Esophagus mucosa (tissue), 1 donor: Measurements from ENCODE around the gene HPN. TPM values are rescaled to one million over a fixed set of nuclear protein-coding genes. Genes with fewer than 3 reads are reported as not detected.
"Not testable (repeated sequence)": the region's sequence is repeated elsewhere in the genome, so short reads cannot be mapped to it uniquely, and the experiment has no call there.

Experiments
- ATAC-seq: fragments of 200-7000 bp; cut with Tn5 transposase; one replicate; pipeline ENCODE4 v1.9.1; 2020
- total RNA-seq: library from RNA; stranded (reverse); gene quantifications from one replicate; pipeline ENCODE4 v1.2.4, GENCODE V29; 2023
- donor health status: DM: yes; HTN: yes; CAD: no.

The HPN gene
- total RNA-seq, 1 donor from 2014 or later = not detected

DNA sequence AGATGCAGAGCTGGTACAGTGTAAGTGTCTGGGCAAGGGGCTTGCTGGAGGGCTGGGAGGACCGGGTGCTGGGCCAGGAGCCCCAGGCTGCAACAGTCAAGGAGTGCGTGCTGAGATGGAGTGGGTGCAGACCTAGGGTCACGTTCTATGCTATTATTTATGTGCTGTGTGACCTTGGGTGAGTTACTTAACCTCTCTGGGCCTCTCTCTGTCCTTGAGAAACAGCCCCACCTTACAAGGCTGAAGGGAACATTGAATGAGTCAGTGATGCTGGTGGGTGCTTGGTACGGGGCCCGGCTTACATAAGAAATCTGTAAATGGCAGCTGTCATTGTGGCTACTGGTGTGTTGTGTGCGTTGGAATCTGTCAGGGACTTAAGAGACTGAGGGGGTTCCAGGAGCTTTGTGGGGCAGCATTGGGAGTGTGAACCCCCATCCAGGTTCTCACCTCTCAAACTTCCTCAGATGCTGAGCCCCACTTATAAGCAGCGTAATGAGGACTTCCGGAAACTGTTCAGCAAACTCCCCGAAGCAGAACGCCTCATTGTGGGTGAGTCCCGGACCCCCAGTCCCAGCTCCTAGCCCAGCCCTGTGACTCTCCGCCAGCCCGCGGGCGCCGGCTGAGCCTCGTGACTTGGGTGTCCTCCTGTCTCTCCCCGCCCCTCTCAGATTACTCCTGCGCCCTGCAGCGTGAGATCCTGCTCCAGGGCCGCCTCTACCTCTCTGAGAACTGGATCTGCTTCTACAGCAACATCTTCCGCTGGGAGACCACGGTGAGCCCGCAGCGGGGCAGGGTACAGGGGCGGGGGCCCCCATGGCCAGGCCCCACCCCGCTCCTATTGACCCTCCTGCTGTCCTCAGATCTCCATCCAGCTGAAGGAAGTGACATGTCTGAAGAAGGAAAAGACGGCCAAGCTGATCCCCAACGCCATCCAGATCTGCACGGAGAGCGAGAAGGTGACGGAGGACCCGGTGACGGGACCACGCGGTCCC, 31.8 kb upstream of the HPN start:
- ATAC-seq = no peak

DNA sequence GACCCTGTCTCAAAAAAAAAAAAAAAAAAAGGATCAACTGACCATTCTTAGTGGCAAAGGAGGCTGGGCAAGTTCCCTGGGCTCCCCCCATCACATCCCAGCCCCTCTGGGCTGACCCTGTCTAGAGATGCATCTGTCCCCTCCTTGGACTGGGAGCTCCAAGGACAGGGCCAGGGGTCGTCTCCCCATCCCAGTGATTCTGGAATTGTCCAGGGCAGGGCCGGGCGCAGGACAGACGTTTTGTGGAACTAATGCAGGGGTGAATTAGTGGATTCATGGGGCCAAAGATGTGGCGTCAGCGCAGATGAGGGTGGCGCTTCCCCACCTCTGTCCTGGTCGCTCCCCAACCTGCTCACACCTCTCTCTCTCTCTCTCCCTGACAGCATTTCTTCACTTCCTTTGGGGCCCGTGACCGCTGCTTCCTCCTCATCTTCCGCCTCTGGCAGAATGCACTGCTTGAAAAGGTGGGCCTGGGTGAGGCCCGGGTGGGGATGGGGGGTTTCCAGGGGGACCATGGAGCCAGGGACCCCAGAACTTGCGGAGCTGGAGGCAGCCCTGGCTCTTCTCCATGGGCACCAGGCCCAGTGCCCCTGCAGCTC, 30.3 kb upstream of the HPN start:
- no peak for ATAC-seq

DNA sequence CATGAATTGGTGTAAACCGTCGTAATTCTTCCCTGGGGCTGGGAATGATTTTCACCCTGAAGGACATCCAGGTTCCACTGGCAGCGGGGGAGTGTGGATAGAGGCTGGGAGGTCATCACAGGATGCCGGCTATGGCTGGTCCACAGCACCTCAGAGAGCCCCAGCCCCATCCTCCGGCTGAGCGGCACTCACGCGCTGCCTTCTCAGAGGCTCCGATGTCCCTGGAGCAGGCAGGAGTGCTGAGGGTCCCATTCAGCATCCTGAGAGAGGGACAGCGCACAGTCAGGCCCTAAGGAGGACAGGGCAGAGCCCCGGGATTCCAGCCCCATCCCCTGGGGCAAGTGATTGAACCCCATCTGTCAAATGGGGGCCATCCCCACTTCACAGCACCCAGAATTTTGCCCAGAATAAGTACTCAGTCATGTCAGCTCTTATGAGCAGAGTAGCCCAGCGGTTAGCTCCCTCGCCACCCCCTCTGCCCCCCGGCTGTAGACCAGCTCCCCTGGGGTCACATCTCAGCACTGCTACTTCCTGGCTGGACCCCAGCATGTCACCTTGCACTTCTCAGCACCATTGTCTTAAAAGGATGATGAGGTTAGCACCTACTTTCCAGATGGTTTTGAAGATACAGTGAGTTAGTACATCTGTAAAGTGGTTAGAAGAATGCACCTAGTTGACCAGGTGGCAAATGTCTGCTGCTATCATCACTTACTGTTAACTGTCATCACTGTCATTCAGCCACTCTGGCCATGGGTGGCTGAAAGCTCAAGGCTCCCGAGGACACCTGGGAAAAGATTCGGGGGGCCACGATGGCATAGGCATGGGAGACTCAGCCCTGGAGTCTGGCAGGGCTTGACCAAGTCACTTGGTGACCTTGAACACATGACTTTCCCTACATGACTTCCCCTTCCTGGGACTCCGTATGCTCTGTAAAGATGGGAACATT, 29.5 kb upstream of the HPN start:
- no peak for ATAC-seq

DNA sequence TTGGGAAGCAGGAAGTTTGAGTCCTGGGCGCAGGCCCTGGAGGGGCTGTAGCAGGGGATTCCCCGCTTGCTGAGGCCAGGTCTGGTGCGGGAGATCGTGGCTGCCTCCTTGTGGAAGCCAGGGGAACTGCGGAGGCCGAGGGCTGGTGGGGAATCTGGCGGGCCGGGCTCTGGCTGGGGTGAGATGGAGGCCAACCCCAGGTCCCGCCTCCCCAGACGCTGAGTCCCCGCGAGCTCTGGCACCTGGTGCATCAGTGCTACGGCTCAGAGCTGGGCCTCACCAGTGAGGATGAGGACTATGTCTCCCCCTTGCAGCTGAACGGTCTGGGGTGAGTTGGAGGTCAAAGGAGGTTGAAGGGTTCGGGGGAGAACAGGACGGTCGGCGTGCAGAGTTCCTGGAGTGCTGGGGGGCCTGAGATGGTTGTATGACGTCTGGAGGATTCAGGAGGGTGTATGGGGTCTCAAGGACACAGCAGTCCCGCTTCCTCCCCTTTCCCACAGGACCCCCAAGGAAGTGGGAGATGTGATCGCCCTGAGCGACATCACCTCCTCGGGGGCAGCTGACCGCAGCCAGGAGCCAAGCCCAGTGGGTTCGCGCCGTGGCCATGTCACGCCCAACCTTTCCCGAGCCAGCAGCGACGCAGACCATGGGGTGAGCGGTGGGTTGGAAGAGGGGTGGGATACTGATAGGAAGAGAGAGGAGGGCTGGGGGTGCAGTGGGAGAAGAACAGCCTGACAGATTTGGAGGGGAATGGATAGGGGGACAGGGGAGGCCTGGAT, 28.3 kb upstream of the HPN start:
- ATAC-seq = peak; percentile 55

DNA sequence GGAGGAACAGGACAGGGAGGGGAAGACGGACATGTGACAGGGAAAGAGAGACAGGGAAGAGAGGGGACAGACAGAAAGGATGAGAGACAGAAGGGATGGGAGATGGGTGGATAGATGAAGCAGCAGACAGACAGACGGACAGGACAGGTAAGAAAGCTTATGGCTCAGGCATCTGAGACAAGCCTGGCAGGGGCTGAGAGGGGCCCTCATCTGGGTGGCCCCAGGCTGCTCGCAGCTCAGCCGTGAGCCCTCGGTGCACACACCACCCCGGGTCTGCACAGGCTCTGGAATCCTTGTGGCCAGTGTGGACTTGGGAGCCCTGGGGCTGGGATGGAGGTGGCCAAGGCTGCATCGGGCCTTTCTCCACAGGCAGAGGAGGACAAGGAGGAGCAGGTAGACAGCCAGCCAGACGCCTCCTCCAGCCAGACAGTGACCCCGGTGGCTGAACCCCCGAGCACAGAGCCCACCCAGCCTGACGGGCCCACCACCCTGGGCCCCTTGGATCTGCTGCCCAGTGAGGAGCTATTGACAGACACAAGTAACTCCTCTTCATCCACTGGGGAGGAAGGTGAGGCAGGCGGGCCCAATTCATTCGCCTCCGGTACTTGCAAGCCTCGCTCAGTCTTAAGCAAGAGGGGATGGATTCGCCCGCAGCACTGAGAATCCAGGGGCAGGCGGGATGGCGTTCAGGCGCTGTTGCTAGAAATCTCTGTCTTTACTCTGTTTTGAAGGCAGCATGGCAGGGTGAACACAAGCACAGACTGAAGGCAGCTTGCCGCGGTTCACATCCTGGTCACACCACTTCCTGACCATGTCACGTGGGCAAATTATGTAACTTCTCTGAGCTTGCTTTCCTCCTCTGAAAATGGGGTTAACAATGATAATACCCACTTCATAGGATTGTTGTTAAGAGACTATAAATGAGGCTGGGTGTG, 27.4 kb upstream of the HPN start:
- ATAC-seq = no peak

DNA sequence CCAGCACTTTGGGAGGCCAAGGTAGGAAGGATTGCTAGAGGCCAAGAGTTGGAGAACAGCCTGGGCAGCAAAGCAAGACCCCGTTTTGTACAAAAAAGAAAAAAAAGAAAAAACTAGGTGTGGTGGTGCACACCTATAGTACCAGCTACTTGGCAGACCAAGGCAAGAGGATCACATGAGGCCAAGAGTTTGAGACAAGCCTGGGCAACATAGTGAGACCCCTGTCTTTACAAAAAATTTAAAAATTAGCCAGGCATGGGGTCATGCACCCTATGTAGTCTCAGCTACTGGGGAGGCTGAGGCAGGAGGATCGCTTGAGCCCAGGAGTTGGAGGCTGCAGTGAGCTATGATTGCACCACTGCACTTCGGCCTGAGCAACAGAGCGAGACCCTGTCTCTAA, 26.7 kb upstream of the HPN start:
- not testable (repeated sequence) for ATAC-seq

DNA sequence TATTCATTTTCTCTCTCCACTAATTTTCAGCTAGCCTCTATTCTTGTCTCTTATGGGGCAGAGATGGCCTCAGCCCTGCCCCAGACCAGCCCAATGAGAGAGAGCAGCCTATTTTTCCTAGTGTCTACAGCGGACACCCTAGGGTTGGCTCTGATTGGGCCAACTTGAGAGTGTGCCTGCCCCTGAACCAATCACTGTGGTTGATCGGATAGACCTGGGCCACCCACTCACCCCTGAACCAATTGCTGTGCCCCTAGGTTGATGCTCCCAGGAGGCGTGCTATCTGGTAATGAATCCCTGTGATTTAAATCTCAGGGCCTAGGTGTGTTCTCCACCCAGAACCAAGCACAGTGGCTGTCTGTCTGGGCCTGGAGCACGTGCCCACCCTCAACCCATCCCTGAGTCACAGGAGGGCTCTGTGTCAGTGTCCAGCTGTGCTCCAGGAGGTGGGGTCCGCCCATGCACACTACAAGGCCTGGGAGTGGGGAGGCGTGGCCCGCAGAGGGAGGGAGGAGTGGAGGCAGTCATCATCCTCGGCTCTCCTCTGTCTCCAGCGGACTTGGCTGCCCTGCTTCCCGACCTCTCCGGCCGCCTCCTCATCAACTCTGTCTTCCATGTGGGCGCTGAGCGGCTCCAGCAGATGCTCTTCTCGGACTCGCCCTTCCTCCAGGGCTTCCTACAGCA, 26.1 kb upstream of the HPN start:
- no peak for ATAC-seq

DNA sequence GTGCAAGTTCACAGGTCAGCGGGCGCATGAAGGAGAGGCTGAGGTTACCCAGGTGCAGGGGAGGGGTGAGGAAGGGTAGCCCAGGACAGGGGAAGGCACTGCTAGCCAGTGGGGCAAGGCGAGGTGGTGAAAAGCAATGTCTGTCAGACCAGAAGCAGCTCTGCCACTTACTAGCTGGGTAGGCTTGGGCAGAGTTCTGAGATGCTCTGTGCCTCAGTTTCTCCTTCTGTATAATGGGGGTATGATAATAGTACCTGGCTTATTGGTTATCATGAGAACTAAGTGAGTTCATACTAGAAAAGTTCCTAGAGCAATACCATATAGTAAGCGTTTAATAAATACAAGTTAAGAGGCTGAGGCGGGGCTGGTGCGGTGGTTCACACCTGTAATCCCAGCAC, 25.6 kb upstream of the HPN start:
- ATAC-seq = no peak

DNA sequence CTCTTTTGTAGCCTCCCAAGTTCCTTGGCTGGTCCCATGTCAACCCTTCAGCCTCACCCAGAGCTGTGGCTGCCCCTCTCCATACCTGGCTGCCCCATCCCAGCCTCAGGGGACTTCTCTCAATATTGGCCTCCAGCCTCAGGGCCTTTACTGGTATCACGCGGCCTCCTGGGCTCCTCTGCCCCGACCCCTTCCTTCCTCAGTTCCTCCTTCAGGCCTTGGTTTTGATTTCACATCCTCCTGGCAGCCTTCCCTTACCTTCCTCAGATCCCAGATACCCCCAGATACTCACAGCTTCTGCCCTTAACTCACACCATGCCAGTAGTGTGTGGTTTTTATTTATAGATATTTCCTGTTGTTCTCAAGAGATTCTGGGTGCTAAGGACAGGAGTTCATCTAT, 24.0 kb upstream of the HPN start:
- ATAC-seq = no peak

DNA sequence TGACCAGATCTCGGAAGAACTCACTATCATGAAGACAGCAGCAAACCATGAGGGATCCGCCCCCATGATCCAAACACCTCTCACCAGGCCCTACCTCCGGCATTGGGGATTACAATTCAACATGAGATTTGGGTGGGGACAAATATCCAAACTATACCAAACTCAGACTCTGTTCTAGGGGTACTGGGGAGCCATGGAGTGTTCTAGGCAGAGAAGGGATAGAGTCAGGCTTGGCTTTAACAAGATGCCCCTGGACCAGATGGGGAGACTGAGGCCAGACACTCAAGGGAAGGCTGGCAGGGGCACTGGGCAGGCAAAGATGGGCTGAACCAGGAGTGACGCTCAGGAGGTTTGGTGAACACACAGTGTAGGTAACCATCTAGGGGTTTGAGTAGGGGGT, 23.1 kb upstream of the HPN start:
- ATAC-seq = no peak

DNA sequence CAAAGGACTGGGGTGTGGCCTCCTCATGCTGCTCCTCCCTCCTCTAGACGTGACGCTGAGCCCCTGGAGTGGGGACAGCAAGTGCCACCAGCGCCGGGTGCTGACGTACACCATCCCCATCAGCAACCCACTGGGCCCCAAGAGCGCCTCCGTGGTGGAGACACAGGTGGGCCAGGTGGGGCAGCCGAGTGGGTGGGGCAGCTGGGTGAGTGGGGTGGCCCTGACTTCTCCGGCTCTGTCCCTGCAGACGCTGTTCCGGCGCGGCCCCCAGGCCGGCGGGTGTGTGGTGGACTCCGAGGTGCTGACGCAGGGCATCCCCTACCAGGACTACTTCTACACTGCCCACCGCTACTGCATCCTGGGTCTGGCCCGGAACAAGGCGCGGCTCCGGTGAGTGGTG, 22.4 kb upstream of the HPN start:
- ATAC-seq = no peak

DNA sequence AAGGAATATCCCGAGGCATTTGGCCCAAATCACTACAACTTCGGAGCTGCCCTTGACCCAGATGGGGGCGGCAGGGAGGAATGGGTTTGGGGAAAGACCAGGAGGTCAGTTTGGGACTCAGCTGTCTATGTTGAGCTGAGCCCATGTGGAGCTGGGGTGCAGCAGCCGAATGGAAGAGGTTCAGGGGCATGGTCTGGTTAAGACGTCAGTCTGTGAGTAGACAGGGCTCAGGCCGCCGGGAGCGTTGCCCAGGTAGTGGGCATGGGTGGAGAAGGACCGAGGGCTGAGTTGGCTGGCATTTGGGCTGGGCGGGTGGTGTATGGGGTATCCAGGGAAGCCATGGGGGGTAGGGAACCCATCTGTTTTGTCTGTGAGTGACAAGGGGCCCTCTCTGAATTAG, 20.5 kb upstream of the HPN start:
- ATAC-seq = no peak

DNA sequence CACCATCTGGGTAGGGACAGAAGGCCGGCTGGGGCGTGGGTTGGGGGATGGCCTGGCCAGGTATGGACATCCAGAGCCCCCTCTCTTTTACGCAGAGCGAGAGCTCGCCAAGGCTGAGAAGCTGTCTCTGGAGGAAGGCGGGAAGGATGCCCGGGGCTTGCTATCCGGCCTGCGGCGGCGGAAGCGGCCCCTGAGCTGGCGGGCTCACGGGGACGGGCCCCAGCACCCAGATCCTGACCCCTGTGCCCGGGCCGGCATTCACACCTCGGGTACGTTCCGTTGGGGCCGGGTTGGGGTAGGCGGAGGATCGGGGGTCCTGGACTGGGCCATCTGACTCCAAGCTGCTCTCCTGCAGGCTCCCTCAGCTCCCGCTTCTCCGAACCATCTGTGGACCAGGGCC, 19.9 kb upstream of the HPN start:
- no peak for ATAC-seq

DNA sequence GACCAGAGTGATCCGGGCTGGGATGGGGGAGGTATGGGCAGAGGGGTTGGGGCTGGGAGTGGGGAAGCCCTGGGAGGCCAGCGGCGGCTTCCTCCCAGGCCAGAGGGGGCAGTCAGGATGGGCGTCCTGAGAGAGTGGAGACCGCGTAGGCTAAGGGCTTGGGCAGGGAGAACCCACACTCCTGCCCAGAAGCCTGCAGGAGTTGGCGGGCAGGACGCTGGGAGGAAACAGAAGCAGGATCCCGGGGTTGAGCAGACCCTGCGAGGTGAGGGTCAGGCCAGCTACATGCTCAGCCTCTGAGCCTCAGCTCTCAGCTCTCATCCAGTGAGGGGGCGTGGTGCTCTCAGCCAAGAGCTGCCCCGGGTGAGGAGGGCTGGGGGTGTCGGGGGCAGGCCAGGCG, 19.1 kb upstream of the HPN start:
- ATAC-seq = no peak

DNA sequence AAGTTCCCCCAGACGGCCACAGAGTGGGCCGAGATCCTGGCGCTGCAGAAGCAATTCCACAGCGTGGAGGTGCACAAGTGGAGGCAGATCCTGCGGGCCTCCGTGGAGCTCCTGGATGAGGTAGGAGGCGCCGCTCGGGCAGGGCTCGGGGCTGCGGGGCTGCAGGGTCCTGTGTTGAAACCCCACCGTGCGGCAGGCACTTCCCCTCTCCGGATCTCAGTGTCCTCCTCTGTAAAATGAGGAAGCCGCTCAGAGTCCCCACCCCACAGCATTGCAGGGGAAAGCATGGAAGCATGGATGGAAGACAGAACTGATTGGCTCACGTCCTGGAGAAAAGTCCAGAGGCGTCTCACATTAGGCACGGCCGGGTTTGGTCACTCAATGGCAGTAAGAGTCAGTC, 18.1 kb upstream of the HPN start:
- no peak for ATAC-seq

DNA sequence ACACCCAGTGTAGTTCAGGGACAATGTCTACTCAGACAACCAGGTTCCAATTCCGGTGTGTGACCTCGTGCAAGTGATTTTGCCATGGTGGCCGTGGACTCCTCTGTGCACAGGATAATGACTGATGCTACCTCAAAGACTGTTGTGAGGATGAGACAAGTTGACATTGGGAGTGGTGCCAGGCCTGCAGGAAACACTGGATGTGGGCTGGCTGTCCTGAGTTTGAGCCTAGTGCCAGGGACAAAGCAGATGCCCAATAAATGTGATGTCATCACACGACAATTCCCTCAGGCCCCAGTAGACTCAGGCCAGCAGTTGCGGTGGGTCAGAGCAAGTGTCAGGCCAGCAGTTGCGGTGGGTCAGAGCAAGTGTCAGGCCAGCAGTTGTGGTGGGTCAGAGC, 17.4 kb upstream of the HPN start:
- ATAC-seq = no peak

DNA sequence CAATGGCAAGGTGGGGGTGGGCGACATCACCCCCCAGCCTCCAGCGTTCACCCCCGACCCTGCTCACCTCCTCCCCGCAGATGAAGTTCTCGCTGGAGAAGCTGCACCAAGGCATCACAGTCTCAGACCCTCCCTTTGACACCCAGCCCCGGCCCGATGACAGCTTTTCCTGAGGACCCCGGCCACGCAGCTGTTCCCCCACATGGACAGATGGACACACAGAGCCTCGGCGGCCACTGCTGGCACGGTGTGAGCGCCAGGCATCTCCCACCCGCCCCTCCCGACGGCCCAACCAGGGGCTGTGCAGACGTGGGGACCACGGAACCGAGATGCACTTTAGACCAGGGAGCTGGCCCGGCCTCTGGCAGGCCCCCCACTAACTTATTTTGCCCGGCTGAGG, 15.6 kb upstream of the HPN start:
- ATAC-seq = no peak

DNA sequence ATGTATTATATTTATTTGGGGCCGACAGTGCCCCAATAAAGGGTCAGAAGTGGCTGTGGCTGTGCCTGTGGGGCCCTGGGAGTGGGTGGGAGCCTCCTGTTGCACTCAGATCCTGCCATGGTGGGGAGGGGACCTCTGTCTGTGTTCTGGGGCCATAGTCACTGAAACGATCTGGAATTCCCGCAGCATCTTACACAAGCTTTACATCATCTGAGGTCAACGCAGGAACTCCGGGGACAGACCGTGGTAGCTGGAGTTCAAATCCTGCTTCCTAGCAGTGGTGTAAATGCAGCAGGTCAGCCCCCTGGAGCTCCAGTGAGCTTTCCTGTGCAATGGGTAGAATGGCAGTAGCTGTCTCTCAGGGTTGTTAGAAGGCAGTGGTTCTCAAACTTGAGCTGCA, 15.1 kb upstream of the HPN start:
- no peak for ATAC-seq

DNA sequence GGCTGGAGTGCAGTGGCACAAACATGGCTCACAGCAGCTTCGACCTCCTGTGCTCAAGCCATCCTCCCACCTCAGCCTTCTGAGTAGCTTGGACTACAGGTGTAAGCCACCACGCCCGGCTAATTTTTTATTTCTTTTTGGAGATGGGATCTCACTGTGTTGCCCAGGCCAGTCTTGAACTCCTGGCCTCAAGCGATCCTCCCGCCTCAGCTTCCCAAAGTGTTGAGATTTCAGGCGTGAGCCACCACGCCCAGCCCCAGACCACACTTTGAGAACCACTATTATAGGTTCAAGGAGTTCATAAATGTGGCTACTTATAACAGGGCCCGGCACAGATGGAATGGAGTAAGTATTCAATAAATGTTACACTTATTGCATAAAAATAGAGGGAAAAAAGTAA, 14.5 kb upstream of the HPN start:
- ATAC-seq = no peak

DNA sequence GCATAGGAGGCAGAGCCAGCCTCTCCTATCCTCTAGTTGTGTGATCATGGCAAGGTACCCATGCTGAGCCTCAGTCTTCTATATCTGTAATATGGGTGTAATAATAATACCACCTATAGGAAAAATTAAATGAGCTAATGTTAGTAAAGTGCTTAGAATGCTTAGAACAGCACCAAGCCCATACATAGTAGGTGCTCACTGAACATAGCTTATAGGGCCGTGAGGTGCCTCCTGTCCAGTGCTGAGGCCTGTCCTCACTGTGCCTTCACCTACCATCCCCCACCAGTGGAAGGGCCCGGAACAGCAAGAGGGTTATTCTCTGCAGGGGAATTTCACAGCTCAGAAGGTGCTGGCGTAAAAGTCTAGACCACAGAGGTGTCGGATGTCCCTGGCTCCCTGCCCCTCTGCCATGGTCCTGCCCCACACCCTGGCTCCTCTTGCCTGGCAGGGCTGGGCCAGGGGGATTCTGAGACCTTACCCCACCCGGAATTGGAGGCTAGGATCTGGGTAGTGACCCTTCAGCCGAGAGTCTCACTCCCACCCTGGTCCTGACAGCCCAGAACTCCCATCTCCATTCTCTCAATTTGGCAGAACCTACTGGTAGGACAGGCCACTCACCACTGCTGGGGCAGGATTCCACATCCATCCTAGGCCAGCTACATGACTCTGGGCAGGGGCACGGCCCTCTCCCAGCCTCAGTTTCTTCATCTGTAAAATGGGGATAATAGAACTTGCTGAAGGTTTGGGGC, 13.5 kb upstream of the HPN start:
- no peak for ATAC-seq
